SK-N-MC (cell line): ENCODE results near the gene PRKRA.

Experiments used
- DNase-seq: peaks from one replicate; pipeline ENCODE4 v3.0.0-alpha.2; 2011; ENCODE audit warnings: low read depth, low spot score
- H3K27ac ChIP-seq: fragments of 200-600 bp; sonication (generic); 2 replicates; pipeline ENCODE4 v1.5.1; 2016; ENCODE audit warnings: mixed run types
- H3K36me3 ChIP-seq: fragments of 200-600 bp; sonication (generic); 2 replicates; pipeline ENCODE4 v1.6.1; 2017; ENCODE audit warnings: antibody characterized with exemption, low read length, mixed read lengths; ENCODE audit not compliant: insufficient read depth
- H3K4me3 ChIP-seq: fragments of 200-600 bp; sonication (generic); 2 replicates; pipeline ENCODE4 v1.5.1; 2016
- H3K9ac ChIP-seq: fragments of 200-600 bp; sonication (generic); 2 replicates; pipeline ENCODE4 v1.8.0; 2017; ENCODE audit warnings: mixed run types, mixed read lengths; ENCODE audit not compliant: insufficient read length
- H3K9me3 ChIP-seq: fragments of 200-600 bp; sonication (generic); 2 replicates; pipeline ENCODE4 v1.6.1; 2017; ENCODE audit warnings: low read depth, mild to moderate bottlenecking, antibody characterized with exemption, low read length, moderate library complexity, mixed read lengths
- EZH2 ChIP-seq: fragments of 200-600 bp; sonication (generic); IDR thresholded peaks from one replicate; pipeline ENCODE4 v1.6.1; 2017; ENCODE audit warnings: antibody characterized with exemption
- FOXP2 ChIP-seq: optimal IDR thresholded peaks from 2 replicates; pipeline ENCODE3; 2011; ENCODE audit warnings: mild to moderate bottlenecking, moderate library complexity; ENCODE audit not compliant: insufficient read depth; ENCODE audit errors: extremely low read length, control extremely low read depth
- POLR2AphosphoS5 ChIP-seq: IDR thresholded peaks from 2 replicates; pipeline ENCODE4 v1.6.1; 2012; ENCODE audit warnings: mild to moderate bottlenecking, low read depth, low read length, borderline replicate concordance

The PRKRA gene

DNA sequence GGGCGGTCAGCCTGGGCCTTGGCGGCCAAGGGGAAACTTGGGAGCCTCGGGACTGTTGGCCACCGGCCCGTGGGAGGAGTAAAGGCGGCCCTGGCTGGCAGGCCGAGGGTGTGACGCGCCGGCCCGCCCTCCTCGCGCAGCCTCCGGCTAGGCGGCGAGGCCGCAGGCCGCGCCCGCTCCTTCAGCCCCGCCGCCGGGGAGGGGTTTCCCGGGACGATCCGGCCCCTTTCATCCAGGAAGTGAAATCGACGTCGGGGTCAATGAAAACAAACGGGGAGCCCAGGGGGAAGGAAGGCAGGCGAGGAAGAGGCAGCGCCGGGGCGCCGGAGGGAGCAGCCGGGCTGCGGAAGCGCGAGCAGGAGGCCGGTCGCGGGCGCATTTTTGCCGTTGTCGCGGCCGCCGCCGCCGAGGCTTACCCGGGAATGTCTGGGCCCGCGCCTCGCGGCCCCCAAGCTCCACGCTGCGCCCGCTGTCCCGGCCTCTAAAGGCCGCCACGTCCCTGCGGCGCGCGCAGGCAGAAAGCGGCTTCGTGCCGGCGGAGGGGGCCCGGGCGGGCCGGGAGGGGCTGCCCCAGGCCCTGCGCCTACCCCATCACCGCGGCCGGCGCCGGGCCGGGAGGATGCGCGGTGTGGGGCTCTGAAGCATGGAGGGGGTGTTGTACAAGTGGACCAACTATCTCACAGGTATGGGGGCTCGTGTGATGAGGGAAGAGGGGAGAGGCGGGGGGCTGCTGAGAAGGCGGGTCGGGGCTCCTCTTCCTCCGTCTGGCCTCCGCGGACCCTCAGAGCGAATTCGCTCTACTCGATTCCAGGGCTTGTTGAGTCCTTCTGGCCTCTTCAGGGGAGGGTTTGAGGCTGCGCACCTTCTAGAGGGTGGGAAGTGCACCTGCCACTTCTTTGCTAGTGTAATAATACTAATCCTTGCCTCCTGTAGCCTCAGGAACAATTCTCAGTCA is 29.5 kb upstream of the PRKRA start, which contains the start of gene PLEKHA3:
Gene PLEKHA3 (plus strand): TSS at position 231 of the 955 bp plus-strand sequence. CDS start 413 bp downstream, at position 644.
- Histone ChIP-seq H3K36me3 (no peaks in the 10 kb centered on the region), H3K4me3 (peak within 1 kb of the TSS; percentile 79), H3K9me3 (no peaks in the 10 kb centered on the region), H3K27ac (peak within 1 kb of the TSS; percentile 22; the same call in 1 of the 2 replicates), H3K9ac (peak within 1 kb of the TSS; percentile 75)
- DNase-seq, result no peak
- TF ChIP-seq POLR2AphosphoS5, result peak; percentile 57
- no peak for TF ChIP-seq EZH2
- no peak for TF ChIP-seq FOXP2

DNA sequence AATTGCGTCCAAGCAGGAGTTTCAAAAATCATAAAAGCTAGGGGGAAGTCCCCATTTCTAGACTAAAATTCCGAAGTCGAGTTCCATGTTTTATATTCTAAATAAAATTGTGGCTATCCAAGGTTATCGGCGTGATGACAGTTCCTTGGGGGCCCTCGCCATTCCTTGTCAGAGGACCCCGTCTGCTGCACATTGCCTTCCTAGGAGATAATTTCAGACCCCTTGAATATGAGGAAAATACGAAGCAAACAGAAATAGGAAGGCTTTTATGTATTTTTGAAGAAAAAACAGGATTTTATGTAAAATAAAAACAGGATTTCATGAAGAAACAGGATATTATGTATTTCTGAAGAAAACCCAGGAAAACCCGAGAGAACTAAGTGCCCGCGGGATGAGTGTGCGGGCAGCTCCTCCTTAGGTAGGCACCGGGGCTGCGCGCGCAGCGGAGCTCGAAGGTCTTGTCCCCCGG is 28.8 kb upstream of the PRKRA start:
- H3K9ac ChIP-seq, result peak overlapping the region; percentile 75
- H3K4me3 ChIP-seq, result peak overlapping the region; percentile 79
- H3K36me3 ChIP-seq, result no peaks in the 10 kb centered on the region
- DNase-seq, result no peak
- 0 out of 2 replicates have a peak overlapping the region, but pooled peaks have one; percentile 7 for H3K27ac ChIP-seq
- H3K9me3 ChIP-seq, result no peaks in the 10 kb centered on the region
- TF ChIP-seq EZH2 (no peak), POLR2AphosphoS5 (no peak), FOXP2 (no peak)

DNA sequence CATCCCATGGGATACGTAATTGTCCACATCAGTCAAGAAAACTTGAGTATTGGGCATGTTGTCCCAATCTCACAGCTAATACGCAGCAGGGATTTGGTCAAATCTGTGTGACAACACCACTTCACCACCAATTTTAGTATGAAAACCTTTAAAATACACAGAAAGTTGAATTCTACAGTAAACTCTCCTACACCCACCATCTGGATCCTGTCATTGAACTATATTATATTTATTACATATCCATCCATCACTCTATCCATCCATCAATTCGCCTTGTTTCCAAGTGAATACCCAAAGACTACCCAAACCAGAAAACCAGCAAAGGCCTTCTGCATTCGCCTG is 28.3 kb upstream of the PRKRA start:
- TF ChIP-seq EZH2 (no peak), POLR2AphosphoS5 (no peak), FOXP2 (no peak)
- Histone ChIP-seq H3K27ac (peak overlapping the region; percentile 22; the same call in 1 of the 2 replicates), H3K9me3 (no peaks in the 10 kb centered on the region), H3K4me3 (peak overlapping the region; percentile 79), H3K9ac (no peak overlapping the region), H3K36me3 (no peaks in the 10 kb centered on the region)
- no peak for DNase-seq

DNA sequence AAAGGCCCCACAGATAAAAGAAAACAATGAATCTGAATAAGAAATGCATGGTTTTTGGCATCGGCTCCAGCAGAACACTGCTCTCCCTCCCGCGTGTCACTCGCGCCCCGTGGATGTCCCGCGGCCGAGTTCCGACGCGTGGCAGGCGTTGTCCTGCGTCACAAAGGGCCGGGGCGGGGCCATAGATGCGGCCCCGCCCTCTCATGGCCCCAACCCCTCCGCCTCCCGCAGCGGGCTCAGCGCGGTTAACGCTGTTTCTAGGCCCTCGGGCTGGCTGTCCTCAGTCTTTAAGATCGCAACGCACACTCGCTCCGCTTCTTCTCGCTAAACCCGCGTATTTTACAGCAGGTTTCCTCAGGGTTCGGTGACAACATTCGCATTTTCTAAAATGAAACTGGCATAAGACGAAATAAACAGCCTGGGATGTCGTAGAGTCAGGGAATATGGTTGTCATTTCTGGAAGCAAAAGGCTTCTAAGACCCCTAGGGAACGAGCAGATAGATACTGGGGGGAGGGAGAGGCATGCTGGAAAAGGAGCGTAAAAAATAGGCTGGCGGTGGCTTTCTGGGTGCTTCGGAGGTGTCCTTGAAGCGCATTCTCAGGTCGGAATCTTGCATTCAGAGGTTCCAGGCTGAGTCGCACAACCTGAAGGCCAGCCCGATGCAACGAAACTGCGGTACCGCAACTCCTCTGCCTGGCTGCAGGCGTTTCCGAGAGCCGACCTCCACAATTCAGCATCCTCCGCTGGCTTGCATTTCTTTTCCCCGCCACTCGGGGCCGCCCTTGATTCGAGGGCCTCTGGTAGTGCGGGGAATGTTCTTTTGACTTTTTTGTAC is 27.7 kb upstream of the PRKRA start, which contains the start of gene FKBP7:
Gene FKBP7 (minus strand): TSS at position 162 of the 836 bp plus-strand sequence. CDS start 101 bp downstream, at position 61.
- Histone ChIP-seq H3K36me3 (no peaks in the 10 kb centered on the region), H3K9ac (peak within 1 kb of the TSS; percentile 66), H3K4me3 (peak within 1 kb of the TSS; percentile 79), H3K9me3 (no peaks in the 10 kb centered on the region), H3K27ac (peak within 1 kb of the TSS; percentile 76)
- peak; percentile 59 for DNase-seq
- TF ChIP-seq EZH2 (no peak), POLR2AphosphoS5 (peak; percentile 91)

DNA sequence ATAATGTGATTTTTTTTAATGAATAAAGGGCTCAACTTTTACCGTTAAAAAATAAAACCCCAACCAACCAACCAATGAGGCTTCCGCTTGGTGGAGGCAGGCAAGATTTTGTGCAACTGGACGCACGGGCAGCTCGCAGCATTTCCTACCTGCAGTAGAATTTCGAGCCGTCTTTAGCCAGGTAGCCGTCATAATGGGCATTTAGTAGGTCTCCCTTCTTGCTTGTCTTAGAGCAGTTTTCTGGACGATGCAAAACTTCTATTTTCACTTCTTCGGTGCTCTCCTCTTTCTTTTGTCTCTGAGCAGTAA is 27.1 kb upstream of the PRKRA start:
- TF ChIP-seq POLR2AphosphoS5 (no peak), EZH2 (no peak), FOXP2 (no peak)
- Histone ChIP-seq H3K36me3 (no peaks in the 10 kb centered on the region), H3K9ac (peak overlapping the region; percentile 66), H3K27ac (peak overlapping the region; percentile 76), H3K9me3 (no peaks in the 10 kb centered on the region), H3K4me3 (peak overlapping the region; percentile 79)
- DNase-seq, result no peak

DNA sequence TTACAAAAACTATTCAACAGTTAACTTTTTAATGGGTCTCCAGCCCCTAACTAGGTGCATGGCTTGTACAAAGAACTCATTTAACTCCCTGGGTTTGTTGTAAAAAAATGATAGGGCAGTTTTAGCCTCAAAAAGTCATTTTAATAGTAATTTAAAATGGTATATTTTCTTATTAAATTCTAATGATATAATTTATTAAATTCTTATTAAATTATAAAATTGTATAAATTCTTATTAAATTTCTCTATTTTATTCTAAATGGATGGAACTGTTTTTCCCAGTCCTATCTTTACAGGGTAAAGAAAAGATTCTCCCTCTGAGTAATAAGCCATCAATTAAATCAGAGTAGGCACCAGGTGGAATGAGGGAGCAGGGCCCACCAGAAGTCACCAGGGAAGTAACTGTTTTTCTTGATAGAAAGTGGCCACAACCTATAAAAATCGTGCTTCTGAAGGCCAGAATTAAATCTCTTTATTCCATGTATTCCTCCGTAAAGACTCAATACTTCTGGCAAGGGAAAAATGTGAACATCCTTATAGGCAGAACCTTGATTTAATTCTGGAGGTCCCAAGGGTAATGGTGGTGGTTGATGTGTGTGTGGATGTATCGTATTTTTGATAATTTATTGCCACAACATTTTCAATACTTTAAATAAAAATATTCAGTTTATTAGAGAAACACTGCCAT is 26.6 kb upstream of the PRKRA start:
- Histone ChIP-seq H3K9me3 (no peaks in the 10 kb centered on the region), H3K36me3 (no peaks in the 10 kb centered on the region), H3K27ac (peak overlapping the region; percentile 76; the same call in 1 of the 2 replicates), H3K4me3 (peak overlapping the region; percentile 79), H3K9ac (peak overlapping the region; percentile 66)
- no peak for DNase-seq
- TF ChIP-seq FOXP2, result no peak
- no peak for TF ChIP-seq POLR2AphosphoS5
- no peak for TF ChIP-seq EZH2

DNA sequence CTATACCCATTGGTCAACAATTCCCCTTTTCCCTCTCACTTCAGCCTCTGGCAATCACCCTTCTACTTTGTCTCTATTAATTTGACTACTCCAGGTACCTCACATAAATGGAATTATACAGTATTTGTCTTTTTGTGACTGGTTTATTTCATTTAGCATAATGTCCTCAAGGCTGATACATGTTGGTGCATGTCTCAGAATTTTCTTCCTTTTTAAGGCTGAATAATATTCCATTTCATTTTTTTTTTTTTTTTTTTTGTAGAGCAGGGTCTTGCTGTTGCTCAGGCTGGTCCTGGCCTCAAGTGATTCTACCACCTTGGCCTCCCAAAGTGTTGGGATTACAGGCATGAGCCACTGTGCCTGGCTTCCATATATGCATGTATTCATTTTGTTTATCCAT is 25.5 kb upstream of the PRKRA start:
- H3K9me3 ChIP-seq, result no peaks in the 10 kb centered on the region
- no peak overlapping the region for H3K4me3 ChIP-seq
- no peak overlapping the region for H3K9ac ChIP-seq
- TF ChIP-seq POLR2AphosphoS5, result no peak
- no peak for TF ChIP-seq EZH2
- no peak for TF ChIP-seq FOXP2
- H3K36me3 ChIP-seq, result no peaks in the 10 kb centered on the region
- H3K27ac ChIP-seq, result no peak overlapping the region
- DNase-seq, result no peak
